Keratinocyte (primary cell): ENCODE measurements around the gene GAB1.

Experiments used
- EZH2 ChIP-seq: IDR thresholded peaks from one replicate; pipeline ENCODE4 v1.6.1; 2012; ENCODE audit warnings: inconsistent platforms, mild to moderate bottlenecking, low read length, moderate library complexity
- TF ChIP-seq, protein P1 (sequence below), 3 experiments: IDR thresholded peaks in 1 of 3; conservative IDR thresholded peaks in 1 of 3; optimal IDR thresholded peaks in 1 of 3; 2 replicates in 2 of 3; 3 replicates in 1 of 3; pipeline versions ENCODE3 to v1.5.1; 2011; ENCODE audit warnings: low read length in 3 of 3, mild to moderate bottlenecking in 3 of 3, moderate library complexity in 2 of 3, control low read depth in 1 of 3, inconsistent platforms in 1 of 3; ENCODE audit not compliant: insufficient read depth in 2 of 3; ENCODE audit errors: extremely low read depth in 1 of 3

- TF ChIP-seq, protein P1, sequence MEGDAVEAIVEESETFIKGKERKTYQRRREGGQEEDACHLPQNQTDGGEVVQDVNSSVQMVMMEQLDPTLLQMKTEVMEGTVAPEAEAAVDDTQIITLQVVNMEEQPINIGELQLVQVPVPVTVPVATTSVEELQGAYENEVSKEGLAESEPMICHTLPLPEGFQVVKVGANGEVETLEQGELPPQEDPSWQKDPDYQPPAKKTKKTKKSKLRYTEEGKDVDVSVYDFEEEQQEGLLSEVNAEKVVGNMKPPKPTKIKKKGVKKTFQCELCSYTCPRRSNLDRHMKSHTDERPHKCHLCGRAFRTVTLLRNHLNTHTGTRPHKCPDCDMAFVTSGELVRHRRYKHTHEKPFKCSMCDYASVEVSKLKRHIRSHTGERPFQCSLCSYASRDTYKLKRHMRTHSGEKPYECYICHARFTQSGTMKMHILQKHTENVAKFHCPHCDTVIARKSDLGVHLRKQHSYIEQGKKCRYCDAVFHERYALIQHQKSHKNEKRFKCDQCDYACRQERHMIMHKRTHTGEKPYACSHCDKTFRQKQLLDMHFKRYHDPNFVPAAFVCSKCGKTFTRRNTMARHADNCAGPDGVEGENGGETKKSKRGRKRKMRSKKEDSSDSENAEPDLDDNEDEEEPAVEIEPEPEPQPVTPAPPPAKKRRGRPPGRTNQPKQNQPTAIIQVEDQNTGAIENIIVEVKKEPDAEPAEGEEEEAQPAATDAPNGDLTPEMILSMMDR (optimal IDR thresholded peaks at IDR 0.05 in 1 of 3, IDR thresholded peaks at IDR 0.05 in 1 of 3, conservative IDR thresholded peaks at IDR 0.05 in 1 of 3; ENCODE audit: extremely low read depth in 1 of 3, insufficient read depth in 2 of 3, low read length in 3 of 3), result no peak
- TF ChIP-seq EZH2, result no peak
These were observed 177.5 kb downstream of the GAB1 start for GRCh38 chr4:143514169-143514495.
